ENCODE results near the gene MTAP.
A peak's percentile ranks its signal among the peaks of the same experiment; 100 is the strongest.
"Not testable (repeated sequence)": the region's sequence is repeated elsewhere in the genome, so short reads cannot be mapped to it uniquely, and the experiment has no call there.

MTAP gene

DNA sequence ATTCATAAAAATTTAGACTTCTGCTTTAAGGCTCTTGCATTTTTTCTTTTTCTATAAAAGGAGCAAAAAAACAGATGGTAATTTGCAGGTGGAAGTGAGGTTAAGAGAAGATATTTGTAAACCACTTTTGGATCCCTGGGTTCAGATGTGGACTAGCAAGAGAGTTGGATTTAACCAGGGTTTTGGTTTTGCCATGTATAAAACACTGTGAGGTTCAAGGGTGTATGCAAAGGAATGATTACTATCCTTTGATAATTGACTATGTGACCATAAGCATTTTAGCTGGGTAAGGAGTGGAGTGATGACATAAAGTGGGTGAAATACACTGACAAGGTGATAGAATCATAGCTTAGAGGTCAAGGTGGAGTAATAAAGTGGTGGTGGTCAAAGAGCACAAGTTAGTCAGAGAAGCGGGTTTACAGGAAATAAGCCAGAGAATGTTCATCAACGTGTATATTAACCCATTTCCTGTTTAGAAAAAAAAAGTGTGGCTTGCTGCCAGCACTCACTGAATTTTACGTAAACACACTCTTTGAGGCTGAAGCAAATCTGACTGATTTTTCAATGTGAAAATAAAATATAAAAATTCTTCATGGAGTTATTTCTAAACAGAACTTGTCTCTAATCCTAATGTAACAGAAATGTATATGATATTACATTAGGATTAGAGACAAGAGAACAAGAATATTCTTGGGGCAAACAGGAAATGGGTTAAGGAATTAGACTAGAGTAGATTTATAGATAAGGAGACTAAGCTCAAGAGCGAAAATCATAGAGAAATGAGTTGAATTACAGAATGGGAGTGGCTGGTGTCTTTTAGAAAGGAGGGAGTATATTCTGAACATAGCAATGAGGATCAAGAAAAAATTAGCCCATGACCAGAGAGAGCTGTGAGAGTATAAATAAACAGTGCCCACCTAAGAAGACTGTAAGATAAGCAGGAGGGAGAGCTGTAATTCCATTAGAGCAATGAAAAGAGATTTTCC is 117.2 kb downstream of the MTAP start:
- no peak for DNase-seq (ENCODE audit: low read depth)

DNA sequence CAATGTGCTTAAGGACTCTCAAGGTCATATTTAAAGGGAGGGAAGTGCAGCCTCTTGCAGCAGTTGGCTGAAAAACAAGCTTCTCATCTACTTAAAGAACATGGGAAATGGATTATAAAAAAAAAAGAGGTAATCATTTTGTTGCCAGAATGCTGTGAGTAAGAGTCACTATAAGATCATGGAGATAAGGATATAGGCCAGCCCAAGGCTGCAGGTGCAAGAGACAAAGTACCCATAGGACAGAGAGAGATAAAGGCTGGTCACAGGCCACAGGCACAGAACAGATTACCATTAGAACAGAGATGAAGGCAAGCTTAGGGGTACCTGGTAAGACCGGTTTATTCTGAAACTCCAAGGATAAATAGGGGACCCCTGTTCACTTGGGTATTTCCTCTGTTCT is 121.3 kb downstream of the MTAP start:
- no peak for DNase-seq (ENCODE audit: low read depth)

DNA sequence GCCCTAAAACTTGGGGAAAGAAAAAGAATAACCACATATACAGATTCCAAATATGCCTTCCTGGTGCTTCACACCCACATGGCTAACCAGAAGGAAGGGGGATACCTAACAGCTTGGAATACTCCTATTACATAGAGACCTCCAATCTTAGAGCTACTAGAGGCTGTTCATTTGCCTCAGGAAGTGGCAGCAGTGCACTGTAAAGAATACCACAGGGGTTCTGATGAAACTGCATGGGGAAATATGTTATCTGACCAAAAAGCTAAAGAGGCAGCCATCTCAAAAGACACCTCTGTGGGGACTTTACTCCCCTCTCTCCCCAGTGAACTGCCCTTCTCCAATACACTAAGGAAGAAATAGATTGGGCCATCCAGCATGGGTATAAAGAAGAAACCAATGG is 125.3 kb downstream of the MTAP start:
- DNase-seq (ENCODE audit: low read depth) = no peak

DNA sequence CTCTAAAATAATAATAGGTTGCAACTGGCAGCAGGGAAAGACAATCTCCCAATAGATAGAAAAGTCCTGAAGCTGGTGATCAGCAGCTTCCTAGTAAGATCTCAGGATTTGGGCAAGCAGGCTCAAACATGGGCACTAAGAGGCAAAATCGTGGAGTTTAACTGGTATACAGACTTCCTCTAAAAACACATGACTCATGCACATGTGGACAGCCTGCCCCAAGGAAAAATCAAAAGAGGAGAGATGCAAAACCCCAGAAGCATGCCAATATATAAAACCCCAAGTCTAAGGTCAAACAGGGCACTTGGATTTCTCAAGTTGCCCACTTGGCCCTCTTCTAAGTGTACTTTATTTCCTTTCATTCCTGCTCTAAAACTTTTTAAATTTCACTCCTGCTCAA is 129.0 kb downstream of the MTAP start:
- DNase-seq (ENCODE audit: low read depth) = peak; percentile 18

DNA sequence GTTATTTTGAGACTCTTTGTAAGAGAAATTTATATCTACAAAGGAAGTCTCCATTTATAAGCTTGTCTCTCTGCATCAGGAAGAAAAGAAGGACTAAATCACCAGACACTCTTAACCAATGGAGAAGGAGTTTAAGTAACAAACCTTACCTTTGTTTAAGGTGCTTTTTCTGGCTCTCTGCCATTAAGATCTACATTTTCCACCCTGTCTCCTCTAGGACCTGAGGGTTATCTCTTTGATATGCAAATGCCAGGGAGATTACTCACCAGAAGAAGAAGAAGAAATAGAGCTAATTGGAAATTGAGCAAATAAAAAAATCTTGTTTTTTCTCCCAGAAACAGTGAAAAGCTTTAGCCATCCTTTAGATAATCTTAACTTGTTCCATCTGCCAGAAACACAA is 130.8 kb downstream of the MTAP start:
- no peak for DNase-seq (ENCODE audit: low read depth)

DNA sequence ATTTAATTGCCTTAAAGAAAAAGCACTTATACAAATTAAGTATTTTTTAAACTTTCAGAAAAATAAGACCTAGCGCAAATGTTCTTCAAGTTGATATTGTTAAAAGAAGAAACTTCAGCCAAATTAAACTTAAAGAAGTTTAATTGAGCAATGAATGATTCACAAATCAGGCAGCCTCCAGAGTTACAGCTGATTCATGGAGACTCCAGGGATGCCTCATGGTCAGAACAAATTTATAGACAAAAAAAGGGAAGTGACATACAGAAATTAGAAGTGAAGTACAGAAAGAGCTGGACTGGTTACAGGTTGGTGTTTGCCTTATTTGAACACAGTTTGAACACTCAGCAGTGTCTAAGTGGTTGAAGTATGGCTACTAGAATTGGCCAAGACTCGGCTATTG is 131.4 kb downstream of the MTAP start:
- DNase-seq (ENCODE audit: low read depth) = peak; percentile 42

DNA sequence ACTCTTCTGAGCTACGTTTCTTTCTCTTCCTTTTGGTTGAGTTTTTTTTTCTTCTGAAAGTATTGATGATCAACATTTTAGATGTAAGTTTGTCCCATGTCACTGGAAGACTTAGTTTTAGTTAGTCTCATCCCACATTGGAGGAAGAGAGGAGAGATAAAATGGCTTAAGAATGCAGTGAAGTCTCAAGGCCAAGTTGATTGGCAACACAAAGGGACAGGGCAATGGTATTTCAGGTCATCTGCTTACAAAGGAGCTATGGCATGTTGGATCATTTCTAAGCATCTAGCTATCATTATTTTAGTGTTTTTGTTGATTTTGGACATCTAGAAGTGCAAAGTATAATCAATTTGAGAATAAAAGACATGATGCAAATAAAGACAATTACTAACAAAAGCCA is 133.2 kb downstream of the MTAP start:
- no peak for DNase-seq (ENCODE audit: low read depth)

DNA sequence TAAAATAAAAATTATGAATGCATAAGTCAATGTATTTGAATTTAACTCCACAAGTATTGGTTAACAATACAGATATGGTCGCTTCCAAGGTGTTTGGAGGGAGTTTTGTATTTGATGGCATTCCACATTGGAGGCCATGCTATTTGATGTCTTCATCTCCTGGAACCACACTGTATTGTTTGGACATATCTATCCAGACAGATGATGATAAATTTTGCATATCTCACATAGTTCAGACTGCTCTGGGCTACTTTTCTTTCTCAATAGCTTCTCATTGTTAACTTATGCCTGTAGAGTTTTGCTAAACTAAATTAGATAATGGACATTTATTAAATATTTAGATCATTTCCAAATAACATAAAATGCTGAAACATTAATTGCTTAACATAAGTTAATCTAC is 133.7 kb downstream of the MTAP start:
- DNase-seq (ENCODE audit: low read depth) = no peak

DNA sequence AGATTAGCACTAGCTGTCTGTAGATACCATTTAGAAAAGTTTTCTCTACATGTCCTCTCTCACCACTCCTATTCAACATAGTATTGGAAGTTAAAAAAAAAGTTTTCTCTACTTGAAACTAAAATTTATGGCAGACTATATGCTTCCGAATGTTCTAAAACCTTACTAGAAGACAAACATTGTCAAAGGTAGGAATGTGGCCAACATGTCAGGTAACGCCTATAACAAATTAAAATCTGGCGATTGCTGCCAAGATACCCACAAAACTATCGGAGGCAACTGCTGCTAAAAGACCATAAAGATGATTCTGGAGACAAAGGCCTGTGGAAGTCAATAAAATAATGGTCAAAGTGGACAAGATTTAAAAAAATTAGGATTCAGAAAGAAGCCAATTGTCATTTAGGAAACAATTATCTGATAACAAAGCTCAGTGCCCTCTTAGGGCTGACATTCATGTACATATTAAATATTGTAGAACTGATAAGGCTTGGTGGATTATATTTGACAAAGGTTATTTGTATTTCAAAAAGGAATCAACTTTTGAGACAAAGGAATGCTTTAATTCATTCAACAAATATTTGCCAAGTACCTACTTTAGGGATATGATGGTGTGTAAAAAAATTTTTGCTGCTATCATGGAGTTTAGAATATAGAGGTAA is 139.0 kb downstream of the MTAP start:
- DNase-seq (ENCODE audit: low read depth) = no peak

DNA sequence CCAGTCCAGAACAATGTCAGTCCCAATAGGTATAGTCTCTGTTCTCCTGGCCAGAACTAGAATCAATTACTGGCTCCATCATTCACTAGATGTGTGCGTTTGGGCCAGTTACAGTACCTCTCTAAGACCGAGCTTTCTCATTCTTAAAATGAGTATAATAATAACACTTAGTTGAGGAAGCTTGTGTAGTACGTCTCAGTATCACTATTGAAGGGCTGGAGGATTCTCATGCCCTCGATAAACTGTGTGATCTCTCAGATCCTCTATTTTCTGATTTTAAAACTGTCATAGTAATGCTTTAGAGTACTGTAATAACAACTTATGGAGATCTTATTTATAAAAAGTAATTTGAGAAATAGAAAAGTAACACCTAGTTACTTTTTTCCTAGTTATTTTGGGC is 141.0 kb downstream of the MTAP start:
- DNase-seq (ENCODE audit: low read depth) = no peak

DNA sequence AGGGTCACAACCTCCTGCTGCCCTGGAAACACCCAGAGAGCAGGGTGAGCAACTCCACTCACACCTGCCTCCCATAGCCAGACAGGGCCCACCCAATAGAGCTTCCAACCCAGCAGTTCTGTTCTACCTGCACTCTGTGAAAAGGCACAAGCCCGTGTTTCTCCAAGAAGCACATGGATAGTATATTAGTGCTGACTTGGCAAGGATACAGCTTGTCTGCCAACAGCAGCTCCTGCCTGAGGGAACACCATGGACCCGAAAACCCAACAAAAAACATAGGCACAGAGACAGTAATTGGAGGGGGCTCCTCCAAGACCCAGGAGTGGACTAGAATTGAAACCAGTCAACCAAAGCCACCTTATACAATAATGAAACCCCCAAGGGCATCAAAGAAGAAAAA is 143.2 kb downstream of the MTAP start:
- DNase-seq (ENCODE audit: low read depth) = no peak

DNA sequence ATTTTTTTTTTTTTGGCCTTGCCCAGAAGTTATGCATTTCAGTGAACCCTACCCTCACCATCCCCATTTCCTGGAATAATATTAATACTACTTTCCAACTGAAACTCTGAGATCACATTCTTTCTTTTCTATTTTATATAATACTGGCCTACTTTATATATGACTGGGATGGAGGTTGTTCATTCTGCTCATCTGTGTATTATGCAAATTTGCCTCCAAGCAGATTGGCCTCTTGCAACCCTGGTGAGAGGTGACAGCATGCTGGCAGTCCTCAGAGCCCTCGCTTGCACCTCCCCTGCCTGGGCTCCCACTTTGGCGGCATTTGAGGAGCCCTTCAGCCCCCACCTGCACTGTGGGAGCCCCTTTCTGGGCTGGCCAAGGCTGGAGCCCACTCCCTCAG is 156.4 kb downstream of the MTAP start:
- DNase-seq (ENCODE audit: low read depth) = no peak

DNA sequence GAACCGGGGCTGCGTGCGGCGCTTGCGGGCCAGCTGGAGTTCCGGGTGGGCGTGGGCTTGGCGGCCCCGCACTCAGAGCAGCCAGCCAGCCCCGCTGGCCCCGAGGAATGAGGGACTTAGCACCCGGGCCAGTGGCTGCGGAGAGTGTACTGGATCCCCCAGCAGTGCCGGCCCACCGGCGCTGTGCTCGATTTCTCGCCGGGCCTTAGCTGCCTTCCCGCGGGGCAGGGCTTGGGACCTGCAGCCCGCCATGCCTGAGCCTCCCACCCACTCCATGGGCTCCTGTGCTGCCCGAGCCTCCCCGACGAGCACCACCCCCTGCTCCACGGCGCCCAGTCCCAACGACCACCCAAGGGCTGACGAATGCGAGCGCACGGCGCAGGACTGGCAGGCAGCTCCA is 156.8 kb downstream of the MTAP start:
- not testable (repeated sequence) for DNase-seq (ENCODE audit: low read depth)

DNA sequence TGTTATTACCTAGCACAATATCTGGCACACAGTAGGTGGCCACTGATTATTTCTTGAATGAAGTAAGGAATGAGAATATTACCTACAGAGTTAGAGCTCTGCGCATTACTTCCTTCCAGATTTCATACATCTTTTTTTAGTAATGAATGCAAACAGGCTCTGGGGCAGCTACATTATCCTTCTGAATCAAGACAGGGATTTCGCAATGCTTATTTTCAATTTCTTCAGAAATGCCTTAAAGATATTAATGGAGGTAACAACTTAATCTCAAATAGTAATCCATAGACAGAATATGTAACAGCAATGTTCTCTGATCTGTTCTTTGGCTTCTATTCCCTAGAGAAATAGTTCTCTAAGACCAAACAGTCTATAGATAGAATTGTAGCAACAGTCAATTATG is 159.1 kb downstream of the MTAP start:
- DNase-seq (ENCODE audit: low read depth) = no peak

DNA sequence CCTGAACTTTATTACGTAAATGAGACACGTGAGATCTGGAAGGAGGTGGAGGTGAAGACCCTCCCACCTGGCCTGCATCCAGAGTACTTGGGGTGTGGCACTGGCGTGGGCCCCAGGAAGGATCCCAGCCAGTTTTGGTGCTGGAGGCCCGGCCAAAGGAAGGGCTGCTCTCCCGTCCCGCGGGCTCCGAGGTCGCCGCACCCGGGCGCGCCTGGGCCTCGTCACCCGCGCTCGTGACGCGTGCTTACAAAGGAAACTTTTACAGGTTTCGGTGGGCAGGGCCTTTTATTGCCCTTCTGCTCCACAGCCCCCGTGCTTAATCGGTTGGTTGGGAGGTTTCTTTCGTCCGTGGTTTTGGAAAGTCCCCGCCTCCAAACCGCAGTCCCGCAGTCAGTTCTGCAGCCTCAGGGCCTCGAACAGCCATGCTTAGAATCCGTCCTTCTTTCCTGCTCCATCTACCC is 162.5 kb downstream of the MTAP start:
- no peak for DNase-seq (ENCODE audit: low read depth)

DNA sequence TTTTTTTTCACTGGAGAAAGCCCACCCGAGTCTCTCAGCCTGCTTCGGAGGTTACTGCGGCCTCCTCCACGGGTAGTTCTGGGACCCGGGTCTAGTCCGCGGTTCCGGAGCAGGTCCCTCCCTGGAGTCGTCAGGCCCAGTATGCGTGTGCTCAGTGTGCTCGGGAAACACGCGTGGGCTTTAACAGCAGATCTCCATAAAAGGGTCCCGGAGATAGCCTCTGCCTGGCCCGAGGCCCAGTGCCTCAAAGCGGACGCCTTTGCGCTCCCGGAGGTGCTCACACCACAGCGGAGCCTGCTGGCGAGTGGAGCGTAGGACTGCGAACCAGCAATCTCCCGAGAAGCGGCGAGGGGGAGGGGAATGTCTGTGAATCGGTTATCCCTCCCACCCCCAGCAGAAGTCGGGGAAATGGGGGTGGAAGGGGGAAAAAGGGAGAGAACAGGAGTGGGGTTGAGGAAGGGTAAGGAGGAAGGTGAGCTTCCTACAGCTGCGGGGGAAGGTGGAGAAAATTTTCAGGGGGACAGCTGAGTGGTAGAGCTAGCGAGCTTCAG is 163.0 kb downstream of the MTAP start:
- peak; percentile 47 for DNase-seq (ENCODE audit: low read depth)

DNA sequence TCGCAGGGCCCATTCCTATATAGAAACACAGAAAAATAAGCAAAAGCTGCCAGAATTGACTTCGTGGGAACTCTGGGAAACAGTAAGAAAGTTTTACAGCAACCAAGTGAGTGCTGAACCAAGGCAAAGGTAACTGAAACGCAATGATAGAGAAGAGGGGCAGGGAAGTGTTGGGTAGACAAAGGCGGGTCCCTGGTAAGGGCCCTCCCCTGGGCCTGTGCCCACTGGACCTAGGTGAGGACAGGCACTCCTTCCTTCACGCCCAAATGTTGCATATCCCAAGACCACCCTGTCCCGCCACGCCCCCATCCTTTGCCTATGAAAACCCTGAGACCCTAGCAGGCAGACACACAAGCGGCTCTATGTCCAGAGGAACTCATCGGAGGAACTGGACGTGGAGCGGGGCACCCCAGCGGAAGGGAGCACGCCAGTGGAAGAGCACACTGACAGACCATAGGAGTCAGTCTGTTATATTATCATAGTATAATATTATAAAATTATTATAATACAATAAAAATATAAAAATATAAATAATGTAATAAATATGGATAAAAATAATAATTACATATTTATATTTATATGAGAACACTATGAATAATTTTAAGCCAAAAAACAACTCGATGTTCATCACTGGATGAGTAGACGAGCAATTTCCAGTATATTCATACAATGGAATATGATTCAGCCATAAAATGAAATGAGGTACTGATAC is 163.9 kb downstream of the MTAP start:
- DNase-seq (ENCODE audit: low read depth) = no peak

DNA sequence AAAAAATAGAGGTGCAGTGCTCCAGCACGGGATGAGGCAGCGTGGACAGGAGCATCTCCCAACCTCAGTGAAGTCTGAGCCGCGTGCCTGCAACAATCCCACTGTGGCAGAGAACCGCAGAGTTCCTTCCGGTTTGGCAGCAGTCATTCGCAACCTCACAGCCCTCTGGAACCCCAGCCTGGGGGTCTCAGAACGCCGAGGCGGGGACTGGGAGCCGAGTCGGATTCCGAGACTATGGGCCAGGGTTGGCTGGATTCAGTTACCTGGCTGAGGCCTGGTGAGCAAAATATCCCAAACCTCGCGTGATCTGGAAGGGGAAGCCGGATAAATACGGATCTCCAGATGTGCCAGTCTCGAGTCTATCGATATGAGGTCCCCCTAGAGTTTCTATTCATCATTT is 164.7 kb downstream of the MTAP start:
- no peak for DNase-seq (ENCODE audit: low read depth)

DNA sequence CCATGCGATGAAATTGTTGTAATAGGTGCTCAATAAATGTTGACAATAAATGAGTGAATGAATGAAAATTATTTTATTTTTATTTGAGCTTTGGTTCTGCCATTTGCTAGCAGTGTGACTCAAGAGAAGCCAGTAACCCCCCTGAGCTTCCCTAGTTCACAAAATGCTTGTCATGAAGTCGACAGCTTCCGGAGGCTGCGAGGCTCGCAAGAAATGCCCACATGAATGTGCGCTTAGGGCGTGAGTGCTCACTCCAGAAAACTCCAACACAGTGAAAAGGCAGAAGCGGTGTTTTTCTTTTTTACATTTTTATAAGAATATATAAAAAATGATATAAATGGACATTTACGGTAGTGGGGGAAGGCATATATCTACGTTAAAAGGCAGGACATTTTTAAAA is 165.3 kb downstream of the MTAP start:
- DNase-seq (ENCODE audit: low read depth) = no peak

DNA sequence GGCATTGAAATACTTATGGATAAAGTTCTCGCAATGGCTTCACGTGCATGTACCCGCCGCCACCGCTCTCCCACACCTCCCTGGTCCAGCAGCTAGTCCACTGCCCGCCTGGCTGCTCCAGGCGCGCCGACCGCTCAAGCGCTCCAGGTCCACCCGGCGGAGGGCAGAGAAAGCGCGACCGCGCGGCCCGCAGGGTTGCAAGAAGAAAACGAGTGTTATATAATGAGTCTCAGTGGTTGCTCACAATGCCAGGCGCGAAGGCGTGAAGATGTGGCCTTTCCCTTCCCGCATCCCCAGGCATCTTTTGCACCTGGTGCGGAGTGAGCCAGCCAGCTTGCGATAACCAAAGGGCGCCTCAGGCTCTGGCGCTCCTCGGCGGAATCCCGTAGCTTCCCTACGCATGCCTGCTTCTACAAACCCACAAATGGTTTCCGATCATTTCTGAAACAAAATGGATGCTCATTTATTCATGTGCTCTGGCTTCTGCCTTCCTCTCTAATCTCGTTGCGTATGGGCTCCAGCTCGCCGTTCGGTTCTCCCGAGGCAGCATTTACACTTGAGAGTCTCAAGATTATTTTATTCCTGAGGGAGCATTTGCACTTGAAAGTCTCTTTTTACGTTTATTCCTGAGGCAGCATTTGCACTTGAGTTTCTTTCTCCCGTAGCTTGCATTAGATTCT is 166.0 kb downstream of the MTAP start:
- DNase-seq (ENCODE audit: low read depth) = no peak

DNA sequence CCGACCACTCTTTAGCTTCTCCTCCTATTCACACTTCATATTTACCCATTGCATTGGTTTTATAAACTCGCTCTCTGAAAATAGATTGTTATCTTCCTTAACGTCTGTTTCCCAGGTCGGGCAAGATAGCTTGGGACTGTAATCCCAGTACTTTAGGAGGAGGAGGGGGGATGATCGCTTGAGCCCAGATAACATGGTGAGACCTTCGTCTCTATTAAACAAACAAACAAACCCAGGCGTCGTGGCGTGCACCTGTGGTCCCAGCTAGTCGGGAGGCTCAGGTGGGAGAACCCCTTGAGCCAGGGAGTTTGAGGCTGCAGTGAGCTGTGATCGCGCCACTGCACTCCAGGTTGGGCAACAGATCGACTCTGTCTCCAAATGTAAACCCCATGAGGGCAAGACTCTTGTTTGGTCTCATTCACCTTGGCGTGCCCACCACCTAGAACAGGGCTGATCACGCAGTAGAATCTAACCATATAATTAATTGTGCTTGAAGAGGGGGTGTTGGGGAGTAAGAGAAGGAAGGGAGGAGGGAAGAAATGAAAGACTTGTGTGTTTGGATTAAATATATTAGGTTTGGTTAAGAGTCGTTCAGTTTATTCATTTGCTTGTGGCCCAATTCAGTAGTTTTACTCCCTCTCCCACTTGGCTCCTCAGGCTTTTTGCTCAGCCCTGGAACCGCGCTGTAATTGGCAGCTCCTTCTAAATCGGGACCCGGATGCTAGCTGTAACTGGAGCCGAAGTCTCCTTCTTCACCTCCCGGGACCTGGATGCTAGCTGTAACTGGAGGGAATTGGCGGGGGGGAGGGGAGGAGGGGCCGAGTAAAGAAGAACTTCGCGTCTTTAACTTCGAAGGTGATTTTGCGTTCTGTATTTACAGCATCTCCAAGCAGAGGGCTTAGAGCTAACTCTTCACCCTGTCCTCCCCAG is 166.8 kb downstream of the MTAP start:
- no peak for DNase-seq (ENCODE audit: low read depth)

Measured in stromal cell of bone marrow (primary cell).